ENCODE results near the gene ADNP. TPM values are rescaled to one million over a fixed set of nuclear protein-coding genes. Genes with fewer than 3 reads are reported as not detected.

Gene ADNP
- total and polyA plus RNA-seq, 2 of the 13 experiments (the other 11 are each of a cell fraction or from before 2014, with no cell fraction given): 21.0 to 21.5 TPM

- H3K9me3 ChIP-seq (ENCODE audit: low read length): no peaks in the 10 kb centered on the region
- 12% methylated on average over 5 of the region's 7 CpGs for WGBS (ENCODE audit: low lambda C conversion rate)
- no peak overlapping the region for H3K27ac ChIP-seq (ENCODE audit: extremely low read length, insufficient read depth, low read length)
- H3K9ac ChIP-seq (ENCODE audit: insufficient read depth, low read depth, low read length): no peak overlapping the region
- H4K20me1 ChIP-seq (ENCODE audit: insufficient read depth, low read length): no peaks in the 10 kb centered on the region
- no peak for DNase-seq (ENCODE audit: low spot score)
- no peaks in the 10 kb centered on the region for H3K36me3 ChIP-seq (replicated peaks in 1 of 2; ENCODE audit: control insufficient read depth in 1 of 2, insufficient read depth in 2 of 2, low read length in 2 of 2)
- intact Hi-C loops (cut with micrococcal nuclease; ENCODE audit: unreplicated experiment) (no loop called here), in situ Hi-C loops (cut with HindIII; ENCODE audit: extremely low pct_ligation_motif_present, low pct_unique_long_range_greater_than_20kb) (no loop called here)
- no TSS peak for BruUV-seq (replicated peaks)
- H2AFZ ChIP-seq (ENCODE audit: low read length): no peak overlapping the region
- ChIA-PET POLR2A (interaction anchor here (3.2 kb wide), 1 partner anchor 9 kb away, joined by 16 read pairs; the partner anchor contains the start of genes DPM1 and MOCS3), CTCF (ENCODE audit: low intra/inter-chr PET ratio, low total read pairs) (no interaction called here)
- TF ChIP-seq NPAS2 (CRISPR knock-in tag; IDR thresholded peaks at IDR 0.05; ENCODE audit: borderline replicate concordance) (0 out of 2 replicates have a peak, but pooled peaks have one; percentile 17), KAT2B (IDR thresholded peaks at IDR 0.05; ENCODE audit: borderline replicate concordance, low read depth, low read length) (no peak)
- ATAC-seq: no peak
- no peak for FAIRE-seq
- H3K79me2 ChIP-seq (ENCODE audit: insufficient read depth, low read length): no peaks in the 10 kb centered on the region
- no peaks in the 10 kb centered on the region for H3K4me1 ChIP-seq (ENCODE audit: insufficient read depth, low read length)
- peak overlapping the region; percentile 16 for H3K4me2 ChIP-seq (ENCODE audit: low read depth, low read length)
- peaks cover 7 to 37% of the 10 kb centered on the region in 2 experiments; a peak in 4 of 5 replicates for H3K27me3 ChIP-seq (ENCODE audit: control insufficient read depth in 1 of 2, insufficient read depth in 2 of 2, low read length in 2 of 2)
- no peak overlapping the region for H3K4me3 ChIP-seq (replicated peaks in 1 of 3; ENCODE audit: insufficient read depth in 1 of 3, low read depth in 2 of 3, low read length in 3 of 3)
Measured at GRCh38 chr20:50967586-50967985, 36.3 kb upstream of the ADNP start.

- intact Hi-C loops (cut with micrococcal nuclease; ENCODE audit: unreplicated experiment) (loop anchor here (2.0 kb wide), 1 partner anchor 25 kb away; no protein-coding TSS in a partner anchor), in situ Hi-C loops (cut with HindIII; ENCODE audit: extremely low pct_ligation_motif_present, low pct_unique_long_range_greater_than_20kb) (no loop called here)
- Histone ChIP-seq H2AFZ (ENCODE audit: low read length) (no peak overlapping the region), H3K9me3 (ENCODE audit: low read length) (no peaks in the 10 kb centered on the region), H3K9ac (ENCODE audit: insufficient read depth, low read depth, low read length) (peak overlapping the region; percentile 94), H3K4me3 (replicated peaks in 1 of 3; ENCODE audit: insufficient read depth in 1 of 3, low read depth in 2 of 3, low read length in 3 of 3) (peak overlapping the region; percentile 85 to 97 (median 97)), H3K4me2 (ENCODE audit: low read depth, low read length) (peak overlapping the region; percentile 94), H4K20me1 (ENCODE audit: insufficient read depth, low read length) (peaks cover 36% of the 10 kb centered on the region), H3K79me2 (ENCODE audit: insufficient read depth, low read length) (peaks cover 62% of the 10 kb centered on the region), H3K36me3 (replicated peaks in 1 of 2; ENCODE audit: control insufficient read depth in 1 of 2, insufficient read depth in 2 of 2, low read length in 2 of 2) (peaks cover 0 to 9% of the 10 kb centered on the region in 2 experiments; a peak in 3 of 5 replicates), H3K4me1 (ENCODE audit: insufficient read depth, low read length) (peaks cover 41% of the 10 kb centered on the region), H3K27me3 (ENCODE audit: control insufficient read depth in 1 of 2, insufficient read depth in 2 of 2, low read length in 2 of 2) (no peaks in the 10 kb centered on the region; a peak in 1 of 5 replicates), H3K27ac (ENCODE audit: extremely low read length, insufficient read depth, low read length) (peak overlapping the region; percentile 86)
- CTCF ChIA-PET (ENCODE audit: low intra/inter-chr PET ratio, low total read pairs): no interaction called here
- POLR2A ChIA-PET: interaction anchor here (0.6 to 3.8 kb wide), 4 partner anchors 14 to 231 kb away, joined by 3 to 87 read pairs (median 9); partner anchors contain the start of gene ADNP
- ATAC-seq (no peak; the same call in 2 of the 3 replicates), DNase-seq (ENCODE audit: low spot score) (no peak), FAIRE-seq (no peak)
- no TSS peak for BruUV-seq (replicated peaks)
- WGBS (ENCODE audit: low lambda C conversion rate): 81% methylated on average over 25 of the region's 25 CpGs
- 0 out of 2 replicates have a peak, but pooled peaks have one; percentile 92 for TF ChIP-seq FOXO4 (CRISPR knock-in tag; conservative IDR thresholded peaks at IDR 0.05)
- TF ChIP-seq ZNF468 (CRISPR knock-in tag; IDR thresholded peaks at IDR 0.05): 0 out of 2 replicates have a peak, but pooled peaks have one; percentile 20
- 0 out of 2 replicates have a peak, but pooled peaks have one; percentile 32 for TF ChIP-seq ZNF674 (CRISPR knock-in tag; IDR thresholded peaks at IDR 0.05; ENCODE audit: low read depth)
- no peak for TF ChIP-seq RBM39 (IDR thresholded peaks at IDR 0.05; ENCODE audit: low read depth, low read length, poor library complexity, severe bottlenecking)
- TF ChIP-seq PRPF4 (IDR thresholded peaks at IDR 0.05; ENCODE audit: low read depth, low read length, poor library complexity, severe bottlenecking): peak; percentile 89
Measured at GRCh38 chr20:50959543-50960126, 28.4 kb upstream of the ADNP start.

Measured in HepG2 (cell line).